SK-N-SH (cell line): ENCODE results near the gene SLC22A4. TPM values are rescaled to one million over a fixed set of nuclear protein-coding genes. Genes with fewer than 3 reads are reported as not detected.
A peak's percentile ranks its signal among the peaks of the same experiment; 100 is the strongest.

Experiments
- CTCF ChIA-PET: fragments of 300-600, 350-600 bp; formaldehyde crosslinking; extraction: SDS; loops from one replicate; lab custom pipeline; 2021; lab: Yijun Ruan, JAX
- POLR2A ChIA-PET: fragments of 350-600 bp; sonication (Branson Sonifier 250); formaldehyde crosslinking; extraction: SDS; loops from one replicate; lab custom pipeline; 2020; ENCODE audit warnings: antibody characterized with exemption, inconsistent platforms; lab: Yijun Ruan, JAX
- DNase-seq: peaks from one replicate; pipeline ENCODE4 v3.0.0; 2012
- H2AFZ ChIP-seq: fragments of 200-600 bp; sonication (generic); 2 replicates; pipeline ENCODE4 v1.8.1; 2016; ENCODE audit warnings: antibody characterized with exemption, mild to moderate bottlenecking, low read depth
- H3F3A ChIP-seq: fragments of 200-600 bp; sonication (generic); replicated peaks from 2 replicates; pipeline ENCODE3; 2016; ENCODE audit warnings: antibody characterized with exemption, mild to moderate bottlenecking; ENCODE audit not compliant: insufficient read depth
- H3K27ac ChIP-seq, 2 experiments: fragments of 200-500 bp in 1 of 2; fragments of 200-600 bp in 1 of 2; sonication (Bioruptor generic) in 1 of 2; sonication (generic), shearing (Covaris generic) in 1 of 2; 2 replicates each; pipeline versions ENCODE4 v1.5.1 to v1.6.1; 2014 to 2016; ENCODE audit warnings: low read depth in 2 of 2, inconsistent platforms in 1 of 2, low read length in 1 of 2, mild to moderate bottlenecking in 1 of 2, mixed read lengths in 1 of 2
- H3K27me3 ChIP-seq: fragments of 200-600 bp; sonication (generic), shearing (Covaris generic); 2 replicates; pipeline ENCODE4 v1.6.1; 2016; ENCODE audit warnings: mixed run types; ENCODE audit not compliant: insufficient read depth
- H3K36me3 ChIP-seq, 2 experiments: fragments of 200-500 bp in 1 of 2; fragments of 200-600 bp in 1 of 2; sonication (Bioruptor generic) in 1 of 2; sonication (generic) in 1 of 2; replicated peaks in 1 of 2; 2 replicates each; pipeline versions ENCODE3 to v1.5.1; 2014 to 2016; ENCODE audit warnings: low read length in 1 of 2, mild to moderate bottlenecking in 1 of 2; ENCODE audit not compliant: insufficient read depth in 2 of 2, control insufficient read depth in 1 of 2
- H3K4me1 ChIP-seq, 2 experiments: fragments of 200-500 bp in 1 of 2; fragments of 200-600 bp in 1 of 2; sonication (Bioruptor generic) in 1 of 2; sonication (generic), shearing (Covaris generic) in 1 of 2; 2 replicates each; pipeline versions ENCODE4 v1.5.1 to v1.6.1; 2014 to 2016; ENCODE audit warnings: low read depth in 1 of 2, low read length in 1 of 2, mixed run types in 1 of 2; ENCODE audit not compliant: insufficient read depth in 2 of 2, control insufficient read depth in 1 of 2
- H3K4me2 ChIP-seq: fragments of 200-600 bp; sonication (generic), shearing (Covaris generic); 2 replicates; pipeline ENCODE4 v1.6.1; 2017; ENCODE audit warnings: mixed run types
- H3K4me3 ChIP-seq, 2 experiments: fragments of 200-500 bp in 1 of 2; fragments of 200-600 bp in 1 of 2; sonication (Bioruptor generic) in 1 of 2; sonication (generic), shearing (Covaris generic) in 1 of 2; 2 replicates each; pipeline versions ENCODE4 v1.5.1 to v1.8.1; 2014 to 2016; ENCODE audit warnings: low read depth in 2 of 2, inconsistent platforms in 1 of 2, low read length in 1 of 2, mild to moderate bottlenecking in 1 of 2, mixed read lengths in 1 of 2, moderate library complexity in 1 of 2
- H3K79me2 ChIP-seq: fragments of 200-600 bp; sonication (generic); 2 replicates; pipeline ENCODE4 v1.8.1; 2017; ENCODE audit warnings: mild to moderate bottlenecking; ENCODE audit not compliant: insufficient read depth
- H3K9ac ChIP-seq: fragments of 200-600 bp; sonication (generic); 2 replicates; pipeline ENCODE4 v1.6.1; 2017; ENCODE audit warnings: mixed run types
- H3K9me2 ChIP-seq: fragments of 200-600 bp; sonication (generic); 2 replicates; pipeline ENCODE4 v1.6.1; 2017; ENCODE audit warnings: mixed run types
- H3K9me3 ChIP-seq: fragments of 200-600 bp; sonication (generic); 2 replicates; pipeline ENCODE4 v1.6.1; 2017; ENCODE audit warnings: mixed run types, mild to moderate bottlenecking, moderate library complexity
- H4K20me1 ChIP-seq: fragments of 200-600 bp; sonication (generic); 2 replicates; pipeline ENCODE4 v1.6.1; 2017; ENCODE audit warnings: mild to moderate bottlenecking, mixed run types; ENCODE audit not compliant: insufficient read depth
- ELF1 ChIP-seq: IDR thresholded peaks from 2 replicates; pipeline ENCODE4 v1.4.0; 2012
- EZH2phosphoT487 ChIP-seq: fragments of 200-600 bp; sonication (generic); IDR thresholded peaks from 2 replicates; pipeline ENCODE4 v1.6.1; 2017; ENCODE audit warnings: low read depth, mixed run types, mild to moderate bottlenecking, antibody characterized with exemption, moderate library complexity, borderline replicate concordance
- GATA2 ChIP-seq: sonication (generic); formaldehyde crosslinking; IDR thresholded peaks from 2 replicates; pipeline ENCODE4 v1.5.0; 2020; ENCODE audit warnings: mild to moderate bottlenecking, missing genetic modification reagents
- JUND ChIP-seq: IDR thresholded peaks from 2 replicates; pipeline ENCODE4 v1.4.0; 2012
- MEF2A ChIP-seq: IDR thresholded peaks from 2 replicates; pipeline ENCODE4 v1.4.0; 2012; ENCODE audit warnings: low read depth, borderline replicate concordance
- NRF1 ChIP-seq: IDR thresholded peaks from 2 replicates; pipeline ENCODE4 v1.6.1; 2012; ENCODE audit warnings: low read depth, mild to moderate bottlenecking, low read length
- PBX3 ChIP-seq: IDR thresholded peaks from 2 replicates; pipeline ENCODE4; 2012
- RFX5 ChIP-seq: IDR thresholded peaks from 2 replicates; pipeline ENCODE4 v1.6.1; 2012; ENCODE audit warnings: mild to moderate bottlenecking, improper control_type of control experiment, low read length
- TCF12 ChIP-seq: IDR thresholded peaks from 2 replicates; pipeline ENCODE4 v1.4.0; 2012
- TEAD4 ChIP-seq: IDR thresholded peaks from 2 replicates; pipeline ENCODE4 v1.4.0; 2012; ENCODE audit warnings: mild to moderate bottlenecking, borderline replicate concordance; ENCODE audit not compliant: insufficient read depth
- USF1 ChIP-seq: IDR thresholded peaks from 2 replicates; pipeline ENCODE4 v1.4.0; 2012; ENCODE audit warnings: low read depth, borderline replicate concordance
- YY1 ChIP-seq: IDR thresholded peaks from 2 replicates; pipeline ENCODE4 v1.4.0; 2012; ENCODE audit warnings: low read depth, mild to moderate bottlenecking
- WGBS: methylation state at CpG from one replicate; pipeline ENCODE4 v1.1.6; 2017; ENCODE audit warnings: low lambda C conversion rate; 5-methylcytosine and 5-hydroxymethylcytosine counted together
- polyA plus RNA-seq, 3 experiments: library from polyadenylated mRNA; depleted of rRNA; stranded (reverse); fragments of >200 nt; gene quantifications; 2 replicates each; pipeline ENCODE4 v1.2.3, GENCODE V29; 2012
- TF ChIP-seq, protein P1 (sequence below): fragments of 150-350 bp; IDR thresholded peaks from 2 replicates; pipeline ENCODE4 v1.6.1; 2017; ENCODE audit warnings: antibody characterized with exemption, low read length, low read depth, borderline replicate concordance
- TF ChIP-seq, protein P2 (sequence below): IDR thresholded peaks from 2 replicates; pipeline ENCODE4 v1.4.0; 2012; ENCODE audit warnings: low read depth
- TF ChIP-seq, protein P3 (sequence below): IDR thresholded peaks from 2 replicates; pipeline ENCODE4 v1.6.1; 2012; ENCODE audit warnings: mild to moderate bottlenecking, low read depth, low read length, moderate library complexity
- TF ChIP-seq, protein P4 (sequence below): fragments of 150-350 bp; IDR thresholded peaks from 2 replicates; pipeline ENCODE4 v1.6.1; 2016; ENCODE audit warnings: mild to moderate bottlenecking, low read depth, low read length

Gene SLC22A4
- polyA plus RNA-seq, 1 of the 3 experiments (the other 2 are of a cell fraction), result 3.3 TPM

- no peak for TF ChIP-seq PBX3
- TF ChIP-seq, protein P1, sequence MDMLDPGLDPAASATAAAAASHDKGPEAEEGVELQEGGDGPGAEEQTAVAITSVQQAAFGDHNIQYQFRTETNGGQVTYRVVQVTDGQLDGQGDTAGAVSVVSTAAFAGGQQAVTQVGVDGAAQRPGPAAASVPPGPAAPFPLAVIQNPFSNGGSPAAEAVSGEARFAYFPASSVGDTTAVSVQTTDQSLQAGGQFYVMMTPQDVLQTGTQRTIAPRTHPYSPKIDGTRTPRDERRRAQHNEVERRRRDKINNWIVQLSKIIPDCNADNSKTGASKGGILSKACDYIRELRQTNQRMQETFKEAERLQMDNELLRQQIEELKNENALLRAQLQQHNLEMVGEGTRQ, result no peak
- TF ChIP-seq, protein P2, sequence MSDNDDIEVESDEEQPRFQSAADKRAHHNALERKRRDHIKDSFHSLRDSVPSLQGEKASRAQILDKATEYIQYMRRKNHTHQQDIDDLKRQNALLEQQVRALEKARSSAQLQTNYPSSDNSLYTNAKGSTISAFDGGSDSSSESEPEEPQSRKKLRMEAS, result no peak
- no peak for TF ChIP-seq ELF1
- no peak for TF ChIP-seq NRF1
- TF ChIP-seq JUND, result no peak
- no peak for TF ChIP-seq MEF2A
- TF ChIP-seq TCF12, result no peak
Measured at GRCh38 chr5:132308701-132309100, 14.5 kb downstream of the SLC22A4 start (continued).

GRCh38 chr5:132309679-132310078, 15.5 kb downstream of the SLC22A4 start:
- Histone ChIP-seq H3K9me3 (no peaks in the 10 kb centered on the region), H3K9me2 (no peaks in the 10 kb centered on the region), H2AFZ (no peak overlapping the region), H3F3A (no peaks in the 10 kb centered on the region), H4K20me1 (no peaks in the 10 kb centered on the region), H3K27me3 (no peaks in the 10 kb centered on the region), H3K79me2 (no peaks in the 10 kb centered on the region), H3K9ac (no peak overlapping the region), H3K36me3 (peaks cover 4% of the 10 kb centered on the region in 2 experiments), H3K4me3 (no peak overlapping the region), H3K4me2 (no peak overlapping the region), H3K4me1 (peaks cover 0 to 8% of the 10 kb centered on the region in 2 experiments; a peak in 1 of 4 replicates), H3K27ac (peak overlapping the region in 1 of 2 experiments; percentile 25; a peak in 1 of 4 replicates)
- CTCF ChIA-PET, result interaction anchor here (1.3 to 2.3 kb wide), 4 partner anchors 9 to 59 kb away, joined by 3 to 6 read pairs (median 4); partner anchors contain the start of genes SLC22A4 and SLC22A5
- TF ChIP-seq GATA2 (CRISPR knock-in tag) (peak; percentile 44), TEAD4 (no peak)
- POLR2A ChIA-PET, result interaction anchor here (1.7 kb wide), 1 partner anchor 16 kb away, joined by 6 read pairs; the partner anchor contains the start of gene SLC22A4
- DNase-seq, result peak; percentile 32

DNA sequence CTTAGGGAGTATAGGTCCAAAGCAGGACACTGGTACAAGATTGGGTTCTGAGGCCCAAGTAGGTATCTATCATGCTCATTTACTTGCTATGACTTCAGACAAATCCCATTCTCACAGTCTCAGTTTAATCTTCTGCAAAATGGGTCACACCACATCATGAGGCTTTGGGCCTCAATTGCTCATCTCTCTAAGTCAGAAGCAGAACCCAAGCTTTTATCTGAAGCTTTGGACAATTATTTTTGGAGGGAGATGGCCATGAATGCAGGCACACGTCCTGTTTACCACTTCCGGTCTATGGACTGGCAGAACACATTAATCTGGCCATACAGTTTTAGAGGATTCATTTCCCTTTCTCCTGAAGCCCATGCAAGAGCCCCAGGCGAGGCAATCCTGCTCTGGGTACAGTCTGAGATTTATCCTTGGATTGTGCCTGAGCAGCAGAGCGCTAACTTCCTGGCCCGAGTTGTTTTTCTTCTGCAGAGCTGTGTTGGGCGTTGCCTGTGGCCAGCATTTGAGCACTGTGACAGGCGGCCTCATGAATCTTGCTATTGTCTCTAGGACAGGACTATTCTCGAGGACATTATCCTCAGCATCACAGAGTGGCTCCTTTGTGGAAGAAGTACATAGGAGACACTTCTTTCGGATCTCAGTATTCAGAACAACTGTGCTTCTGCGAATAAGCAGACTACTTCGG, 16.1 kb downstream of the SLC22A4 start:
- peak overlapping the region in 1 of 2 experiments; percentile 25; a peak in 1 of 4 replicates for H3K27ac ChIP-seq
- H3K27me3 ChIP-seq, result no peaks in the 10 kb centered on the region
- H3K4me1 ChIP-seq, result peaks cover 0 to 8% of the 10 kb centered on the region in 2 experiments; a peak in 1 of 4 replicates
- H3K4me3 ChIP-seq, result no peak overlapping the region
- no peaks in the 10 kb centered on the region for H3F3A ChIP-seq
- no peak overlapping the region for H2AFZ ChIP-seq
- no peak overlapping the region for H3K9ac ChIP-seq
- POLR2A ChIA-PET, result interaction anchor here (1.7 kb wide), 1 partner anchor 17 kb away, joined by 6 read pairs; the partner anchor contains the start of gene SLC22A4
- no peaks in the 10 kb centered on the region for H3K79me2 ChIP-seq
- CTCF ChIA-PET, result interaction anchor here (1.4 to 2.3 kb wide), 3 partner anchors 16 to 59 kb away, joined by 3 to 6 read pairs (median 3); partner anchors contain the start of genes SLC22A4 and SLC22A5
- WGBS, result 86% methylated on average over 10 of the region's 11 CpGs
- no peaks in the 10 kb centered on the region for H3K9me3 ChIP-seq
- peaks cover 0 to 4% of the 10 kb centered on the region in 2 experiments for H3K36me3 ChIP-seq
- DNase-seq, result no peak
- no peak overlapping the region for H3K4me2 ChIP-seq
- H4K20me1 ChIP-seq, result no peaks in the 10 kb centered on the region
- H3K9me2 ChIP-seq, result no peaks in the 10 kb centered on the region
- TF ChIP-seq GATA2 (CRISPR knock-in tag) (no peak), RFX5 (no peak), USF1 (no peak), TEAD4 (no peak), YY1 (no peak), EZH2phosphoT487 (no peak), MEF2A (no peak)
- TF ChIP-seq, protein P3, sequence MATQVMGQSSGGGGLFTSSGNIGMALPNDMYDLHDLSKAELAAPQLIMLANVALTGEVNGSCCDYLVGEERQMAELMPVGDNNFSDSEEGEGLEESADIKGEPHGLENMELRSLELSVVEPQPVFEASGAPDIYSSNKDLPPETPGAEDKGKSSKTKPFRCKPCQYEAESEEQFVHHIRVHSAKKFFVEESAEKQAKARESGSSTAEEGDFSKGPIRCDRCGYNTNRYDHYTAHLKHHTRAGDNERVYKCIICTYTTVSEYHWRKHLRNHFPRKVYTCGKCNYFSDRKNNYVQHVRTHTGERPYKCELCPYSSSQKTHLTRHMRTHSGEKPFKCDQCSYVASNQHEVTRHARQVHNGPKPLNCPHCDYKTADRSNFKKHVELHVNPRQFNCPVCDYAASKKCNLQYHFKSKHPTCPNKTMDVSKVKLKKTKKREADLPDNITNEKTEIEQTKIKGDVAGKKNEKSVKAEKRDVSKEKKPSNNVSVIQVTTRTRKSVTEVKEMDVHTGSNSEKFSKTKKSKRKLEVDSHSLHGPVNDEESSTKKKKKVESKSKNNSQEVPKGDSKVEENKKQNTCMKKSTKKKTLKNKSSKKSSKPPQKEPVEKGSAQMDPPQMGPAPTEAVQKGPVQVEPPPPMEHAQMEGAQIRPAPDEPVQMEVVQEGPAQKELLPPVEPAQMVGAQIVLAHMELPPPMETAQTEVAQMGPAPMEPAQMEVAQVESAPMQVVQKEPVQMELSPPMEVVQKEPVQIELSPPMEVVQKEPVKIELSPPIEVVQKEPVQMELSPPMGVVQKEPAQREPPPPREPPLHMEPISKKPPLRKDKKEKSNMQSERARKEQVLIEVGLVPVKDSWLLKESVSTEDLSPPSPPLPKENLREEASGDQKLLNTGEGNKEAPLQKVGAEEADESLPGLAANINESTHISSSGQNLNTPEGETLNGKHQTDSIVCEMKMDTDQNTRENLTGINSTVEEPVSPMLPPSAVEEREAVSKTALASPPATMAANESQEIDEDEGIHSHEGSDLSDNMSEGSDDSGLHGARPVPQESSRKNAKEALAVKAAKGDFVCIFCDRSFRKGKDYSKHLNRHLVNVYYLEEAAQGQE, result no peak
- TF ChIP-seq, protein P4, sequence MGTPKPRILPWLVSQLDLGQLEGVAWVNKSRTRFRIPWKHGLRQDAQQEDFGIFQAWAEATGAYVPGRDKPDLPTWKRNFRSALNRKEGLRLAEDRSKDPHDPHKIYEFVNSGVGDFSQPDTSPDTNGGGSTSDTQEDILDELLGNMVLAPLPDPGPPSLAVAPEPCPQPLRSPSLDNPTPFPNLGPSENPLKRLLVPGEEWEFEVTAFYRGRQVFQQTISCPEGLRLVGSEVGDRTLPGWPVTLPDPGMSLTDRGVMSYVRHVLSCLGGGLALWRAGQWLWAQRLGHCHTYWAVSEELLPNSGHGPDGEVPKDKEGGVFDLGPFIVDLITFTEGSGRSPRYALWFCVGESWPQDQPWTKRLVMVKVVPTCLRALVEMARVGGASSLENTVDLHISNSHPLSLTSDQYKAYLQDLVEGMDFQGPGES, result no peak
